Fibroblast of skin of left quadriceps (primary cell): Measurements from ENCODE around the gene CAPN10.
A peak's percentile ranks its signal among the peaks of the same experiment; 100 is the strongest.
"Not testable (repeated sequence)": the region's sequence is repeated elsewhere in the genome, so short reads cannot be mapped to it uniquely, and the experiment has no call there.

Experiments used
- DNase-seq, 2 experiments: peaks; one replicate each; pipeline ENCODE4 v3.0.0-alpha.2; 2013; ENCODE audit warnings: low read depth in 2 of 2

Gene CAPN10, protein sequence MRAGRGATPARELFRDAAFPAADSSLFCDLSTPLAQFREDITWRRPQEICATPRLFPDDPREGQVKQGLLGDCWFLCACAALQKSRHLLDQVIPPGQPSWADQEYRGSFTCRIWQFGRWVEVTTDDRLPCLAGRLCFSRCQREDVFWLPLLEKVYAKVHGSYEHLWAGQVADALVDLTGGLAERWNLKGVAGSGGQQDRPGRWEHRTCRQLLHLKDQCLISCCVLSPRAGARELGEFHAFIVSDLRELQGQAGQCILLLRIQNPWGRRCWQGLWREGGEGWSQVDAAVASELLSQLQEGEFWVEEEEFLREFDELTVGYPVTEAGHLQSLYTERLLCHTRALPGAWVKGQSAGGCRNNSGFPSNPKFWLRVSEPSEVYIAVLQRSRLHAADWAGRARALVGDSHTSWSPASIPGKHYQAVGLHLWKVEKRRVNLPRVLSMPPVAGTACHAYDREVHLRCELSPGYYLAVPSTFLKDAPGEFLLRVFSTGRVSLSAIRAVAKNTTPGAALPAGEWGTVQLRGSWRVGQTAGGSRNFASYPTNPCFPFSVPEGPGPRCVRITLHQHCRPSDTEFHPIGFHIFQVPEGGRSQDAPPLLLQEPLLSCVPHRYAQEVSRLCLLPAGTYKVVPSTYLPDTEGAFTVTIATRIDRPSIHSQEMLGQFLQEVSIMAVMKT

DNA sequence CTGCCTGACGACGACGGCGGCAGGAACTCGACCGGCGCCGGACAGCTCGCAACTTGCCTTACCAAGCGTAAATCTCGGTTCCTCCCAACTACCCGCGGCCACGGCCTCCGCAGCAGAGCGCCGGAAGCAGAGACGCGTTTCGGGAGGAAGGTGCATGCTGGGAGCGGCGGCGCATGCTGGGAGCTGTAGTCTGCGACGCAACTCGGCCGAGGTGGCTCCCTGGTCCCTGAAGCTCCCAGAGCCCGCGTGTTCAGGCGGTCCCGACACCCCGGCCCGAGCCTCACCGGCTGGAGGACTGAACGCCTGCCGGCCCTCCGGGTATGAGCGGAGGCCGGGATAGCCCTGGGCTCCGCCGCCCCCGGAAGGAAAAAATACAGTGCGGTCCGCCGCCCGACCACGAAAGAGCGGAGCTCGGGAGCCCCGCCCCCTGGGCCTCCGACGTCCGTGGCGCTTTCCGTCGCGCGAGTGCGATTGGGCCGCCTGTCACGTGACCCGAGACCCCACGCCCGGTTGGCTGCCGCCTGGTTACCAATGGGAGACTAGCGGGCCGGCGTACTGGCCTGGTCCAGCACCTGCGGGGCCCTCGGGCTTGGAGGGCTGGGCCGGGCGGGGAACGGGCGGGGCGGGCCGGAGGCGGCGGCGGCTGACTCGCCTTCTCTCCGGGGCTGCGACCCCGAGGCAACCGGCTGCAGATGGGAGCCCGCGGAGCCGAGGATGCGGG lies at the start of gene CAPN10:
Gene CAPN10, plus strand, starts transcription at position 537 of the 721 bp plus-strand sequence. Its CDS starts 178 bp downstream, at position 715.
- peak; percentile 84 to 85 for DNase-seq

DNA sequence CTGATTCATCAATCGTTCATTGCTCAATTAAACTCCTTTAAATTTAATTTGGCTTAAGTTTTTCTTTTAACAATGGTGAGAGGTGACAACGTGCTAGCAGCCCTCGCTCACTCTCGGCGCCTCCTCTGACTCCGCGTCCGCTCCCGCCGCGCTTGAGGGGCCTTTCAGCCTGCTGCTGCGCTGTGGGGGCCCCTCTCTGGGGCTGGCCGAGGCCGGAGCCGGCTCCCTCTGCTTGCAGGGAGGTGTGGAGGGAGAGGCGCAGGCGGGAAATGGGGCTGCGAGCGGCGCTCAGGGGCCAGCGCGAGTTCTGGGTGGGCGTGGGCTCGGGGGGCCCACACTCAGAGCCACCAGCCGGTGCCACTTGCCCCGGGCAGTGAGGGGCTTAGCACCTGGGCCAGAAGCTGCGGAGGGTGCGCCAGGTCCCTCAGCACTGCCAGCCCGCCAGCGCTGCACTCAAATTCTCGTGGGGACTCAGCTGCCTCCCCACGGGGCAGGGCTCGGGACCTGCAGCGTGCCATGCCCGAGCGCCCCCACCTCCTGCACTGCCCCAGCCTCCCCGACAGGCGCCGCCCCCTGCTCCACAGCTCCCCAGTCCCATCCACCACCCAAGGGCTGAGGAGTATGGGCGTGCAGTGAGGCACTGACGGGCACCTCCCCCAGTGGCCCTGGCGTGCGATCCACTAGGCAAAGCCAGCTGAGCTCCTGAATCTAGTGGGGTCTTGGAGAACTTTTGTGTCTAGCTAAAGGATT lies 48.3 kb upstream of the CAPN10 start:
- DNase-seq, result no peak

DNA sequence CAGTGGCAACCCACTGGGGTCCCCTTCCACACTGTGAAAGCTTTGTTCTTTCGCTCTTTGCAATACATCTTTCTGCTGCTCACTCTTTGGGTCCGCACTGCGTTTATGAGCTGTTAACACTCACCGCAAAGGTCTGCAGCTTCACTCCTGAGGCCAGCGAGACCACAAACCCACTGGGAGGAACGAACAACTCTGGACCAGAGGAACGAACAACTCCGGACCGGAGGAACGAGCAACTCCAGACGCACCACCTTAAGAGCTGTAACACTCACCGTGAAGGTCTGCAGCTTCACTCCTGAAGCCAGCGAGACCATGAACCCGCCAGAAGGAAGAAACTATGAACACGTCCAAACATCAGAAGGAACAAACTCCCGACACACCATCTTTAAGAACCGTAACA lies 47.4 kb upstream of the CAPN10 start:
- DNase-seq, result not testable (repeated sequence)

DNA sequence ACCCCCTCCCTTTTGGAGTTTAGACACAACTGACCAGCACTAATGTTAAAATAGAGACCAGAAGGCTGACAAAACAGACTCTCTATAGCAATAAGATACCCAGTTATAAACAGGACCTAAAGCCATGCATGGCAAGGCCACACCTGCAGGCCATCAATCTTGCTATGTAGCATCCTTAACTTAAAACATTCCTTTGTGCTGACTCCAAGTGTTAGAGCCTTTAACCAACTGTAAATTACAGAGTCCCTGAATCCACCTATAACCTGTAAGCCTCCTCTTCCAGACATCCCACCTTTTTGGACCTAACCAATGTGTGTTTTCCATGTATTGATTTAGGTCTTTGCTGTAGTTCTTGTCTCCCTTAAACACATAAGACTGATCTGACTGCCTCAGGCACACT lies 46.6 kb upstream of the CAPN10 start:
- no peak for DNase-seq

DNA sequence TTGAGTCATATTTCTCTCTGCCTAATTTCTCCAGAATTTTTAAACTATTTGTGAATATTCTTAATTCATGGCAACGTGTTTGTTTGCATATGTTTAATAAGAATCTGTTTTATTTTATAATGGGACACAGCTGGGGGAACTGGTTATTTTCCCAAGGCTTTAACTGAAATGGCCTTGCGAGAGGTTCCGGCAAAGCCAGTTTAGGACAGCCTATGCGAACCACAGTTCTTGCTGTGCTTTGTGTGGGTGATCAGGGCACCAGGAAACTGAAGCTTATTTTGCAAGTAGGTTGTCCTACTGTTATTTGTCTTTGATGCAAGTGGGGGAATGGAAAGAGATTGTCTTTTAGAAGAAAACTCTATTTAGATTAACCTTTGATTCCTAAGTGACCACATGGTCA lies 35.2 kb upstream of the CAPN10 start:
- DNase-seq, result no peak

DNA sequence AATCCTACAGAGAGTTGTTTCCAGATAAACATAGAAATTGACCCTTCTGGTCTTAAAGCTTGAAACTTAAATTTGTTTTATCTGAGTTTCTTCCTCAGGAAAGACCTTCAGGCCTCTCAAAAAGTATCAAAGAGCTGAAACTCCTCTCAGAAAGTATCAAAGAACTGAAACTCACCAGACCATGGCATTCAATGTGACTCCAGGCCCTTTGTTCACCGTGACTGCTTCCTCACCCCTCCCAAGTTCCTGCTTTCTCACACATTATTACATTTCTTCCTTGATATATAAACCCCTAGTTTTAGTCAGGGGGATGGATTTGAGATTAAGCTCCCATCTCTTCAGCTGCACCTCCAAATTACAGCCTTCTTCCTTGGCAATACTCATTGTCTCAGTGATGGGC lies 34.7 kb upstream of the CAPN10 start:
- no peak for DNase-seq

DNA sequence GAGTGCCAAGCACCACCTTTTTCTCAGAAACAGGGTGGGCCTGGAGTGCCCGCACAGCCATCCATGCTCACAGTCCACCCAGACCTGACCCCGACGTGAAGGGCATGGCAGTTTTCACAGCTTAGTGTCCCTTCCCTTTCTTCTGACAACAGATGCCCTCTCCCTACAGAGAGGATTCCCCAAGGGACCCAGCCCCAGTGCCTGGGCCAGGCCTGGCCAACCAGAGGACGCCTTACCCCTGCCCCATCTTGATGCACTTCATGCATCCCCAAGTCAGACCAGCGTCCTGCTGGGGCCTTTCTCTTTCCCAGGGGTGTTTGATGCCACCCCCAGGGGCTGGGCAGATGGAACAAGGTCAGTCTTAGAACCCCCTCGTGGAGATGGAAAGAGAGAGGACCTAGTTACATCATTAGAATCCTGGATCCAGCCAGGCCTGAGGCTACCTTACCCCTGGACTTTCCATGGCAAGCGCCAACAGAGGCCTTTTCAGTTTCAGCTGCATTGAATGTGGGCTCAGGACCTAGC lies 32.5 kb upstream of the CAPN10 start:
- no peak for DNase-seq

DNA sequence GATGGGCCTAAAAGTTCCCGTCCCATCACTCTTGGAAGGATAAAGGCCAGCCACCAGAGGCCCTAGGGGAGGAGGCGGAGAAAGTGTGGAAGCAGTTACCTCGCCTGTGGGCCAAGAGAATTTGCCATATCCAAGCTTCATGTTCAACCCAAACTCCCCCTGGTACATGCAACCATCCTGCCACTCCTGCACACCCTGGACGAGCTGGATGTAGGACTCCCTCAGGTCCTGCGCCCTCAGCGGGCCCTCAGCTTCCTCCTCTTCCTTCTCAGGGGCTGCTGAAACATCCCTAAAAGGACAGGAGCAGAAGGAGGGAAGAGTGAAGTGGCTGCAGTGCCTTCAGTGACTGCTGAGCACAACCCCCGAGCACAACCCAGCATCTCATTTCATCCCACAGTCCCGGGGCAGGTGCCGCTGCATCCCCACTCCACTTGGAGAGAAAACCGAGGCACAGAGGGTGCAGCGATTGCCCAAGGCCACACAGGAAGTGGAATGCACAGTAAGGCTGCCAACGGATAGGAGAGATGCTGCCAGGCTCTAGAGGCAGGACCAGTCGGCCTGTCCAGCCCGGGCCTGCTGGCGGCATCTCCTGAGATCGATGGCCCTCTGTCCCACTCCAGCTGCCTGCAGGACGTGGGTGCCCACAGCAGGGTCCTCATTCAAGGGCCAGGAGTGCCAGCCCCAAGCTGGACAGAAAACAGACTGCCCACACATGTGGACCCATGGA lies 31.6 kb upstream of the CAPN10 start:
- DNase-seq, result no peak

DNA sequence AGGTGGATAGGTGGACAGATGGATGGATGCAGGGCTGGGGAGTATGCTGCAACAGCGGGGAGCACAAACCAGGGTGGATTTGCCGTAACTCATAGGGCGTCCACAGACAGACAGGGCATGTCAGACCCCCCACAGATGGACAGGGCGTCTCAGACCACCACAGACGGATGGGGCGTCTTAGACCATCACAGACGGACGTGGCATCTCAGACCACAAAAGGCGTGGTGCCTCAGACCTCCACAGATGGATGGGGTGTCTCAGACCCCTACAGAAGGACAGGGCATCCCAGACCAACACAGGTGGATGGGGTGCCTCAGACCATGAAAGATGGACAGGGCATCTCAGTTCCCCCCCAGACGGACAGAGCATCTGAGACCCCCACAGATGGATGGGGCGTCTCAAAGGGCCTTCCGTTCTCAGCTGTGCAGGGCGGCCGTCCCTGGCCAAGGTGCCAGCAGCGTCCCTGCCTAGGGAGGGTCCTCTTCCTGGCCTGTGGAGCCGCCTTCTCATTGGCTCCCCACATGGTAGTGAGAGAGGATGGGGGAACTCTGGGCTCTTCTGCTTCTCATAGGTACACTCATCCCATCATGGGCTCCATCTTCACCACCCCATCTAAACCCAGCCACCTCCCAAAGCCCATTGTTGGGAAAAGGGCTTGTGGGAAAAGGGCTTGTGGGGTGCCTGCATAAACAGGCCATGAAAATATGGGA lies 30.8 kb upstream of the CAPN10 start:
- DNase-seq, result no peak

DNA sequence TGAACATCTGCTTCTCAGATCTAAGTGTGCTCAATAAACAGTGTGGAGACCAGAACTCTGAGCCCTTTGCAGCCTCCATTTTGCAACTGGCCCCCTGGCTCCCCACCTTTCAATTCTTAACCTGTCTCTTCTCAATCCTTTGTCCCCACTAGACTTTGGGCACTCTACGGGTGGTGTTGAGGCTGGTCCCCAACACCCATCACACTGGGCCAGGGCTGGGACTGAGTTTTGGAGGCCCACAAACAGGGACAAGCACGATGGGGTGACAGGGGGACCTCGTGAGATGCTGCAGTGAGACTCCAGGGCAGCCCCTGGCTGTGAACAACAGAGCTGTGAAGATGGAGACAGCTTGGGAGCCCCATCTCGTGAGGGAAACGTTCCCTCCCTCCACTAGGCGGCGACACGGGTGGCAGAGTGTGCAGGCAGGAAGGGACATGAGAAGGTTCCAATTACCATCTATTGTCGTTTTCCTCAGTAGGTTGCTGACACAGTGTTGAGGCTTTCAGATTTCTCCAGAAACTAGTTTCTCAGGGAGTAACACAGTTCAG lies 29.9 kb upstream of the CAPN10 start:
- DNase-seq, result no peak

DNA sequence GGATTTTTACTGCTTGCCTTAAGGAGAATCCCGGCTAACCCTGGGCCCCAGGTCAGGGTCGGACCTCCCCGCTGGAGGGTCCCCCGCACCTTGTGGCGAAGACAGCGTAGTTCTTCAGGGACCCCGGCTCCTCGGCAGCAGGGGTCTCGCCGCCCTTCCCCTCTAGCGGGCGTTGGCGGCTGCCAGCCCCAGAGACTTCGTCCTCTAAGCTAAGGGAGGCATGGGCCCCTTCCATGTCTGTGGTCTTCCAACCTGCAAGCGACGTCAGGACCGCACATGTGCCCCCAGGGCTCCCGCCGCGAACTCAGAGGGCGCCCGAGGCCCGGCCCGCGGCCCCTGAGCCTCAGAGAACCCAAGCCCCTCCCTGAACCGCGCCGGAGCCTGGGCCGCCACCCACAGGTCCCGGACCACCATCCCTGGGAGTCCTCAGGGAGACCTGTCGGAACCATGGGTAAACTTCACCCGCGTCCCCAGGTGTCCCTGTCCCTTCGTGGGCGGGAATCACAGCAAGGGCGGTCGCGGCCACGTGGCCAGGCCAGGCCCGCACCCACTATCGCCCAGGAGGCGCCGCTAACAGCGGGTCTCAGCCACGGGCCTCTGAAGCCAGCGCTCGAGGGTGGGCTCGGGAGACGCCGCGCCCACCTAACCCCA lies 29.3 kb upstream of the CAPN10 start:
- no peak for DNase-seq

DNA sequence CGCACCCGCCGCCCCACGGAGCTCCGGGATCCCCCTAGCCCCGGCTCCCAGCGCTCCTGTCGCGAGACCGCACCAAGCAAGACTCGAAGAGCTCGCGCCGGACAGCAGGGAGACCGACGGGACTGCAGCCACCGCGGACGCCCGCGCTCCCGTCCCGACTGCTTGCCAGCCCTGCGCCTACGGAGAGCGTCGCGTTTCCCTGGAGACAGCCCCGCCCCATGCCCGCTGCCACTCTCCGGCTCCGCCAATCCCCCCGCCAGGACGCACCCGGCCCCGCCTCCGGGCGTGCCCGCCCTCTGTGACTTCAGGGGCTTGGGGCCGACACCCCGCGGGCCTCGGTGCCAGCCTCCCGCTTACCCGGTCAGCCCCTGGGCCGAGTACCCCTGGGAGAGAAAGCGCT lies 28.7 kb upstream of the CAPN10 start, which contains the start of gene ANKMY1:
Gene ANKMY1, minus strand, starts transcription at position 181 of the 400 bp plus-strand sequence. CDS start 653 bp downstream, outside the sequence.
- DNase-seq, result peak; percentile 29 to 35

DNA sequence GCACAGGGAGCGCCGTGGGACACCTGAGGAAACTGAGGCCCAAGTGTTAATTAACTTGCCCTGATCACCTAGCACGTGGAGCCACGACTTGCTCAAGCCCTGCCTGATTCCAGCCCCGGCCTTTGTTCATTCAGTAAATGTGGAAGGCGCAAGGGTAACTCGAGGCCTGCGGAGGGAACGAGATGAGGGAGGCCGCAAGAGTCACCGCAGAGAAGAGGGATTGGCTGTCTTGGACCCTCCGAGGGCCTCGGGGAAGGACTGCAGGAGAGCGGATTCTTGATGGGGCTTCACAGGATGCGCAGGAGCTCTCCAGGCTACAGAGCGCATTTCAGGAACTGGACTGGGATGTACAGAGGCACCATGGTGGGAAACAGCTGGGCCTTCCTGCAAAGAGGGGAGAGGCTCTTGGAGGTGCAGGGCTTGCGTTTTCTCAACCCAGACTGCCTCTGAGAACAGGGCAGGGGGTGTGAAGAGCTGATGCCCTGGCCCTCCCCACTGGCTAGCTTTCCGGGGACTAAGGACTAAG lies 28.2 kb upstream of the CAPN10 start:
- no peak for DNase-seq

DNA sequence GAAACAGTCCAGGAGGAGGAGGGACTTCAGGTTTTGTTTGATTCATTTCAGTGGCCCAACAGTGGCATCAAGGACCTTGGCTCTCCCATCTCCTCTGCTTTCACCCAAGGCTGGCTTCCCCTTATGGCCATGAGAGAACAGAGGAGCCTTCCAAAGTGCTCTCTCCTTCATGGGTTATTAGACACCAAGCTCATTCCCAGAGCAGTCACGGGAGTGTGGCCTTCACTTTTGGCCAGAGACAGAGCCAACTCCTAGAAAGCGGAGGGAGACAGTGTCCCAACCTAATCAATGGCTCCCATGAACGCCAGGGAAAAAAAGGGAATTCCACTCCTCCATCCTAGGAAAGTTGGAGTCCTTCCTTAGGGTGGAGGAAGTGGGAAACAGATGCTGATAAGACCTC lies 27.2 kb upstream of the CAPN10 start:
- DNase-seq, result no peak

DNA sequence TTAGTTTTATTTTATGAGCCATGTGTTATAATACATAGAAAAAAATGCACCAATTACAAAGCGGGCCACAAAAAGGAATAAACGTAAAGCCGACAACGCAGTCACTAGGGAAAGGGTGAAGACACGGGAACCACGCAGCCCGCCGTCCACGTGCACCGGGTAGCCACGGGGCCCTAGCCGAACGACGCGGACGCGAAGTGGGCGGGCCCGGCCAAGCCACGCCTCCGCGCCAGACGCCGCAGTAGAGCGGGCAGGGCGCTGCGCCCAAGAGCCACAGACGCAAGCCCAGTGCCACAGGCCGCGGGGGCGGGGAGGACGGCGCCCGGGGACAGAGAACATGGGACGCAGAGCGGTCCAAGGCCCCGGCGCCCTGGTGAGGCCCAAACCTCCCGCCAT lies 26.5 kb upstream of the CAPN10 start, which contains the start of gene DUSP28:
Gene DUSP28, plus strand, starts transcription at position 274 of the 396 bp plus-strand sequence. CDS start 328 bp downstream, outside the sequence.
- DNase-seq, result peak in 1 of 2 experiments; percentile 56

DNA sequence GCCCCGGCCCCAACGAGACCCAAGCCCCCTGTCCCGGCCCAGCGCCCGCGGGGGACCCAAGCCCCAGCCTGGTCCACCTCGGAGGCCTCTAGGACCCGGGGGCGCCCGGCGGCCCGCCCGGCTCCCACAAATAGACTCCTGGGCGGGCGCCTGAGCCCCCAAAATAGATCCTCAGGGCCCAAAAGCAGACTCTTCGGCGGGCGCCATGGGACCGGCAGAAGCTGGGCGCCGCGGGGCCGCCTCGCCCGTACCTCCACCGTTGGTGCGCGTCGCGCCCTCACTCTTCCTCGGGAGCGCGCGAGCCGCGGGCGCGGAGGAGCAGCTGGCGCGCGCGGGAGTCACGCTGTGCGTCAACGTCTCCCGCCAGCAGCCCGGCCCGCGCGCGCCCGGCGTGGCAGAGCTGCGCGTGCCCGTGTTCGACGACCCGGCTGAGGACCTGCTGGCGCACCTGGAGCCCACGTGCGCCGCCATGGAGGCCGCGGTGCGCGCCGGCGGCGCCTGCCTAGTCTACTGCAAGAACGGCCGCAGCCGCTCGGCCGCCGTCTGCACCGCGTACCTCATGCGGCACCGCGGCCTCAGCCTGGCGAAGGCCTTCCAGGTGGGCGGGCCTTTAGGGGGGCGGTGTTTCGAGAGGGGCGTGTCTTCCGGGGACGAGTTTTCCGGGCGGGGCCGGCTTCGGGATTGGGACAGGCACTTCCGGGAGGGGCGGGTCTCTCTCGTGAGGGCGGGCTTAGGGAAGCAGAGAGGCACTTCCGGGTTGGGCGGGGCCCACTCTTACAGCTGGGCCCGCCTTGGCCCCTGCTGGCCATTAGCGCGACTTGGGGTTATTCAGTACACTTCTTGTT lies 25.8 kb upstream of the CAPN10 start:
- DNase-seq, result peak; percentile 94

DNA sequence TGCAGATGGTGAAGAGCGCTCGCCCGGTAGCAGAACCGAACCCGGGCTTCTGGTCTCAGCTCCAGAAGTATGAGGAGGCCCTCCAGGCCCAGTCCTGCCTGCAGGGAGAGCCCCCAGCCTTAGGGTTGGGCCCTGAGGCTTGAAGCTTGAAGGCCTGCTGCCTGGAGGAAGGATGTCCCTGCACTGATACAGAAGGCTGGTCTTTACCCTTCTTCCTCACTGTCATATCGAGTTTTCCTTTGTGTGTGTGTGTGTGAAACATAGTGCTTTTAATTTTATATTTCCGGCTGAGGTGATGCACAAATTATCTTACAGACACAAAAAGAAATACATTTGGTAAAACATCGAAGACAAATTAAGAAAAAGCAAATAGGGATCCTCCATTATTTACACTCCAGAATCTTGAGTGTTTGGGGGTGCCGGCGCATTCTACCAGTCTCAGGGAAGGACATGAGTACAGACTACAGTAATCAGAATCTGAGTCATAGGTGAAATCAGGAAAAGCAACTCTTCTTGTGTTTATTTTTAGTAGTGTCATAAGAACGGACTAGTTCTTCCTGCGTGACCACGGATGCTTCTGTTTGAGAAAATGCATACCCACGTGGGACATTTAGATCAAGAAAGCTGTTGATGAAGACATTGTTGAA lies 25.1 kb upstream of the CAPN10 start:
- DNase-seq, result no peak
